DMS153 treated with DMSO at 0.1 percent for 48 hours (cell line): ENCODE measurements around the gene PLCZ1.
"Not testable (repeated sequence)": the region's sequence is repeated elsewhere in the genome, so short reads cannot be mapped to it uniquely, and the experiment has no call there.

Experiments used
- DNase-seq: peaks from one replicate; lab custom pipeline; 2025; ENCODE audit not compliant: unreplicated experiment; lab: John Stamatoyannopoulos, UW

The PLCZ1 gene

GRCh38 chr12:18737819-18738218 is at the start of gene PLCZ1, which contains the start of gene CAPZA3:
TSS of gene PLCZ1 (minus strand) at chr12:18738012. CDS start at chr12:18737371, 641 bp downstream.
TSS of gene CAPZA3 (plus strand) at chr12:18738119. CDS start at chr12:18738269, 150 bp downstream.
- no peak for DNase-seq

GRCh38 chr12:18785465-18785864 is 47.7 kb upstream of the PLCZ1 start:
- not testable (repeated sequence) for DNase-seq

- DNase-seq = no peak
Observed at GRCh38 chr12:18782827-18783226, 45.0 kb upstream of the PLCZ1 start.

- DNase-seq = not testable (repeated sequence)
Observed at GRCh38 chr12:18766479-18766878, 28.7 kb upstream of the PLCZ1 start.

- no peak for DNase-seq
Observed at GRCh38 chr12:18755341-18755740, 17.5 kb upstream of the PLCZ1 start.

GRCh38 chr12:18754124-18754707 is 16.4 kb upstream of the PLCZ1 start:
- DNase-seq = no peak

- no peak for DNase-seq
Observed at GRCh38 chr12:18753481-18754123, 15.8 kb upstream of the PLCZ1 start.

- DNase-seq = no peak
Observed at GRCh38 chr12:18752947-18753346, 15.1 kb upstream of the PLCZ1 start.

- DNase-seq = no peak
Observed at GRCh38 chr12:18752280-18752920, 14.6 kb upstream of the PLCZ1 start.

GRCh38 chr12:18751866-18752265 is 14.1 kb upstream of the PLCZ1 start:
- no peak for DNase-seq

GRCh38 chr12:18750085-18750484 is 12.3 kb upstream of the PLCZ1 start:
- DNase-seq = no peak

- no peak for DNase-seq
Observed at GRCh38 chr12:18749386-18749957, 11.7 kb upstream of the PLCZ1 start.

GRCh38 chr12:18747895-18748294 is 10.1 kb upstream of the PLCZ1 start:
- DNase-seq = no peak

- no peak for DNase-seq
Observed at GRCh38 chr12:18731156-18731555, 6.7 kb downstream of the PLCZ1 start.

- no peak for DNase-seq
Observed at GRCh38 chr12:18723752-18724151, 14.1 kb downstream of the PLCZ1 start.

GRCh38 chr12:18721452-18721851 is 16.4 kb downstream of the PLCZ1 start:
- DNase-seq = no peak

- no peak for DNase-seq
Observed at GRCh38 chr12:18720690-18721089, 17.1 kb downstream of the PLCZ1 start.

- no peak for DNase-seq
Observed at GRCh38 chr12:18719922-18720510, 17.8 kb downstream of the PLCZ1 start.

GRCh38 chr12:18718462-18718861 is 19.4 kb downstream of the PLCZ1 start:
- no peak for DNase-seq

- no peak for DNase-seq
Observed at GRCh38 chr12:18716236-18716635, 21.6 kb downstream of the PLCZ1 start.

- DNase-seq = no peak
Observed at GRCh38 chr12:18706798-18707197, 31.0 kb downstream of the PLCZ1 start.

GRCh38 chr12:18703911-18704310 is 33.9 kb downstream of the PLCZ1 start:
- no peak for DNase-seq
